Neural crest cell (in vitro differentiated cells): ENCODE data around the gene FOXC1. TPM values are rescaled to one million over a fixed set of nuclear protein-coding genes. Genes with fewer than 3 reads are reported as not detected.

Source experiments
- DNase-seq: peaks from one replicate; pipeline ENCODE4 v3.0.0; 2021; ENCODE audit warnings: low read depth, mixed read lengths, low spot score
- H3K27ac Mint-ChIP-seq: one replicate; pipeline ENCODE4 v1.8.0; 2021; ENCODE audit warnings: mild to moderate bottlenecking, mixed read lengths; ENCODE audit not compliant: unreplicated experiment
- H3K27me3 Mint-ChIP-seq: 2 replicates; pipeline ENCODE4 v1.8.0; 2021; ENCODE audit warnings: low read depth, mild to moderate bottlenecking, mixed read lengths
- H3K36me3 Mint-ChIP-seq: 2 replicates; pipeline ENCODE4 v1.8.0; 2021; ENCODE audit warnings: low read depth, mild to moderate bottlenecking, mixed read lengths
- H3K4me1 Mint-ChIP-seq: 2 replicates; pipeline ENCODE4 v1.8.0; 2021; ENCODE audit warnings: mixed read lengths
- H3K4me3 Mint-ChIP-seq: one replicate; pipeline ENCODE4 v1.8.0; 2021; ENCODE audit warnings: mild to moderate bottlenecking, mixed read lengths
- H3K9me3 Mint-ChIP-seq: 2 replicates; pipeline ENCODE4 v1.8.0; 2021; ENCODE audit warnings: mixed read lengths
- total RNA-seq: library from RNA; stranded (reverse); gene quantifications from 2 replicates; pipeline ENCODE4 v1.2.1, GENCODE V29; 2021
- TF ChIP-seq, protein P1 (sequence below): fragments of 200-600 bp; sonication (generic); conservative IDR thresholded peaks from 2 replicates; pipeline ENCODE4 v1.5.0; 2021; ENCODE audit warnings: antibody characterized with exemption, mild to moderate bottlenecking

FOXC1 gene
- total RNA-seq, 1 donor from 2014 or later = 1.7 TPM

GRCh38 chr6:1570848-1571247 is 38.9 kb upstream of the FOXC1 start:
- Mint-ChIP-seq H3K36me3 (peaks cover 12% of the 10 kb centered on the region), H3K4me3 (no peak overlapping the region), H3K9me3 (peaks cover 12% of the 10 kb centered on the region), H3K4me1 (peaks cover 18% of the 10 kb centered on the region), H3K27ac (no peak overlapping the region), H3K27me3 (no peaks in the 10 kb centered on the region)
- no peak for DNase-seq
- TF ChIP-seq, protein P1, sequence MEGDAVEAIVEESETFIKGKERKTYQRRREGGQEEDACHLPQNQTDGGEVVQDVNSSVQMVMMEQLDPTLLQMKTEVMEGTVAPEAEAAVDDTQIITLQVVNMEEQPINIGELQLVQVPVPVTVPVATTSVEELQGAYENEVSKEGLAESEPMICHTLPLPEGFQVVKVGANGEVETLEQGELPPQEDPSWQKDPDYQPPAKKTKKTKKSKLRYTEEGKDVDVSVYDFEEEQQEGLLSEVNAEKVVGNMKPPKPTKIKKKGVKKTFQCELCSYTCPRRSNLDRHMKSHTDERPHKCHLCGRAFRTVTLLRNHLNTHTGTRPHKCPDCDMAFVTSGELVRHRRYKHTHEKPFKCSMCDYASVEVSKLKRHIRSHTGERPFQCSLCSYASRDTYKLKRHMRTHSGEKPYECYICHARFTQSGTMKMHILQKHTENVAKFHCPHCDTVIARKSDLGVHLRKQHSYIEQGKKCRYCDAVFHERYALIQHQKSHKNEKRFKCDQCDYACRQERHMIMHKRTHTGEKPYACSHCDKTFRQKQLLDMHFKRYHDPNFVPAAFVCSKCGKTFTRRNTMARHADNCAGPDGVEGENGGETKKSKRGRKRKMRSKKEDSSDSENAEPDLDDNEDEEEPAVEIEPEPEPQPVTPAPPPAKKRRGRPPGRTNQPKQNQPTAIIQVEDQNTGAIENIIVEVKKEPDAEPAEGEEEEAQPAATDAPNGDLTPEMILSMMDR = no peak

GRCh38 chr6:1572892-1573291 is 36.8 kb upstream of the FOXC1 start:
- Mint-ChIP-seq H3K4me1 (peaks cover 24% of the 10 kb centered on the region), H3K9me3 (peaks cover 12% of the 10 kb centered on the region), H3K36me3 (peaks cover 12% of the 10 kb centered on the region), H3K27me3 (no peaks in the 10 kb centered on the region), H3K4me3 (no peak overlapping the region), H3K27ac (no peak overlapping the region)
- TF ChIP-seq, protein P1 = no peak
- no peak for DNase-seq

DNA sequence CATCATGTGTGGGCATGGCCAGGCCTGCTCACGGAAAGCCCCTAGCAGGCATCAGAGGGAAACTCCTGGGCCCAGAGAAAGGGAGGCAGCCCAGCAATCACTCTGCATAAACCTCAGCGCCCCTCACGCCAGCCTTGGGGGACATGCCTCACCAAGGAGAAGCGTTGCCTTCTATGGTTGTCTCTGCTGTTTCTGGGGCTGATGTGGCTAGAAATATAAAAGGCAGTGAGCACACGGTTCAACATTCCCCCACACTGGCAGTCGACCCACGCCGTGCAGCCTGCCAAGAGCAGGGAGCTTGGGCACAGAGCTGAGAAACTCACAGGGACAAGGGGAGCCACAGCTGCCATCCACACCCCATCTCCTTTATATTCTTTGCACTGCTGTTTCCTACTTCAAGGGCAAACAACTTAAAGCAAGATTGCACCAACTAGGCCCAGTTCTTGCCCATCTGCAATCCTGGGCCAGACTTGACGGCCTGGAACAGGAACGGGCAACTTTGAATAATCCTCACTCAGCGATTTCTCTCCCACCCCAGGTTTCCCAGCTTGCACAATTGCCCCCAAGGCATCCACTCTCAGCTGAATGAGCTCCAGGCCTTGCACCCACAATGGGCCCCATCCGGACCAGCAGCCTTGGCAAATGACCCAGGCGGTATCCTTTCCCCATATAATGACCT is 35.5 kb upstream of the FOXC1 start:
- Mint-ChIP-seq H3K9me3 (peaks cover 12% of the 10 kb centered on the region), H3K4me1 (peaks cover 30% of the 10 kb centered on the region), H3K27me3 (no peaks in the 10 kb centered on the region), H3K4me3 (no peak overlapping the region), H3K27ac (no peak overlapping the region), H3K36me3 (peaks cover 12% of the 10 kb centered on the region)
- no peak for DNase-seq
- TF ChIP-seq, protein P1 = no peak

GRCh38 chr6:1574890-1575209 is 34.9 kb upstream of the FOXC1 start:
- Mint-ChIP-seq H3K36me3 (peaks cover 12% of the 10 kb centered on the region), H3K27me3 (no peaks in the 10 kb centered on the region), H3K4me3 (no peak overlapping the region), H3K9me3 (peaks cover 12% of the 10 kb centered on the region), H3K4me1 (peaks cover 31% of the 10 kb centered on the region), H3K27ac (peak overlapping the region; percentile 81)
- no peak for DNase-seq
- TF ChIP-seq, protein P1 = no peak

GRCh38 chr6:1575210-1576041 is 34.3 kb upstream of the FOXC1 start:
- Mint-ChIP-seq H3K4me3 (peak overlapping the region; percentile 18), H3K27ac (peak overlapping the region; percentile 81)
- no peak for DNase-seq

More at GRCh38 chr6:1575210-1576041, 34.3 kb upstream of the FOXC1 start:
- peaks cover 31% of the 10 kb centered on the region for H3K4me1 Mint-ChIP-seq
- peaks cover 12% of the 10 kb centered on the region for H3K9me3 Mint-ChIP-seq
- no peaks in the 10 kb centered on the region for H3K27me3 Mint-ChIP-seq
- peaks cover 12% of the 10 kb centered on the region for H3K36me3 Mint-ChIP-seq
- TF ChIP-seq, protein P1 = no peak
